GM12878 (cell line): ENCODE data around the gene WHAMM. TPM values are rescaled to one million over a fixed set of nuclear protein-coding genes. Genes with fewer than 3 reads are reported as not detected.

ENCODE experiments used
- ATAC-seq: fragments of 200-7000 bp; cut with Tn5 transposase; 3 replicates; pipeline ENCODE4 v1.9.1; 2020; ENCODE audit warnings: mild to moderate bottlenecking, moderate library complexity
- BruUV-seq: library from RNA; stranded (reverse); fragments of 400-500 nt; replicated peaks from 2 replicates; lab custom pipeline; 2021; lab: Mats Ljungman, UMichigan
- CTCF ChIA-PET: fragments of 300-600 bp; sonication (Branson Sonifier 250); formaldehyde crosslinking; extraction: SDS; loops from one replicate; lab custom pipeline; 2021; ENCODE audit warnings: inconsistent platforms; lab: Yijun Ruan, JAX
- POLR2A ChIA-PET: fragments of 350-600 bp; formaldehyde crosslinking; extraction: SDS; loops from one replicate; lab custom pipeline; 2021; ENCODE audit warnings: inconsistent platforms; lab: Charles Lee
- RAD21 ChIA-PET: fragments of 300-600 bp; sonication (Branson Sonifier 250); formaldehyde crosslinking; loops from one replicate; lab custom pipeline; 2023; ENCODE audit warnings: antibody characterized with exemption; ENCODE audit not compliant: unreplicated experiment; lab: Charles Lee
- SMC1A ChIA-PET: fragments of 300-600 bp; sonication (Branson Sonifier 250); formaldehyde crosslinking; loops from one replicate; lab custom pipeline; 2023; ENCODE audit not compliant: unreplicated experiment, uncharacterized antibody; lab: Charles Lee
- DNase-seq: peaks from one replicate; pipeline ENCODE4 v3.0.0-alpha.2; 2011; ENCODE audit warnings: low read depth, low spot score
- FAIRE-seq: peaks from 3 replicates; lab custom pipeline; 2011; peaks lifted over from hg19 to GRCh38; lab: Jason Lieb, UNC
- H2AFZ ChIP-seq: 2 replicates; pipeline ENCODE4 v1.6.0; 2011; ENCODE audit warnings: low read depth, low read length, control low read depth; ENCODE audit not compliant: control insufficient read depth
- H3K27ac ChIP-seq: 2 replicates; pipeline ENCODE4 v1.5.1; 2011; ENCODE audit warnings: control low read depth; ENCODE audit not compliant: control insufficient read depth, insufficient read depth
- H3K27me3 ChIP-seq, 2 experiments: replicated peaks in 1 of 2; 2 replicates each; pipeline versions ENCODE4 v1.6.0 to v1.6.1; 2011; ENCODE audit warnings: low read length in 1 of 2; ENCODE audit not compliant: control insufficient read depth in 2 of 2, insufficient read depth in 2 of 2
- H3K36me3 ChIP-seq, 2 experiments: 2 replicates each; pipeline ENCODE4 v1.5.1; 2011; ENCODE audit warnings: low read length in 1 of 2; ENCODE audit not compliant: control insufficient read depth in 2 of 2, insufficient read depth in 2 of 2
- H3K4me1 ChIP-seq: 2 replicates; pipeline ENCODE4 v1.6.1; 2011; ENCODE audit warnings: mild to moderate bottlenecking, low read length, moderate library complexity, mixed read lengths; ENCODE audit not compliant: control insufficient read depth, insufficient read depth
- H3K4me2 ChIP-seq: 2 replicates; pipeline ENCODE4 v1.6.0; 2011; ENCODE audit warnings: control low read depth; ENCODE audit not compliant: control insufficient read depth, insufficient read depth
- H3K4me3 ChIP-seq: fragments of 200-600 bp; sonication (generic); 2 replicates; pipeline ENCODE4 v1.5.1; 2016
- H3K79me2 ChIP-seq: 2 replicates; pipeline ENCODE4 v1.6.0; 2011; ENCODE audit warnings: low read length; ENCODE audit not compliant: control insufficient read depth, insufficient read depth
- H3K9ac ChIP-seq: 2 replicates; pipeline ENCODE4 v1.8.0; 2011; ENCODE audit warnings: low read length, control low read depth, mixed read lengths; ENCODE audit not compliant: control insufficient read depth, insufficient read depth
- H3K9me3 ChIP-seq: replicated peaks from 3 replicates; pipeline ENCODE4 v1.5.1; 2011; ENCODE audit warnings: mild to moderate bottlenecking, low read length; ENCODE audit not compliant: control insufficient read depth, insufficient read depth
- H4K20me1 ChIP-seq: 2 replicates; pipeline ENCODE4 v1.6.0; 2011; ENCODE audit not compliant: control insufficient read depth, insufficient read depth
- BCL11A ChIP-seq: IDR thresholded peaks from 2 replicates; pipeline ENCODE4 v1.6.1; 2011; ENCODE audit warnings: low read depth, low read length
- CBX3 ChIP-seq: fragments of 200-600 bp; sonication (generic); IDR thresholded peaks from 2 replicates; pipeline ENCODE4 v1.6.1; 2016; ENCODE audit warnings: low read depth, borderline replicate concordance
- IKZF1 ChIP-seq: fragments of 450-650 bp; conservative IDR thresholded peaks from 2 replicates; pipeline ENCODE4 v1.6.1; 2017; ENCODE audit warnings: antibody characterized with exemption, mild to moderate bottlenecking
- KLF5 ChIP-seq: fragments of 450-650 bp; IDR thresholded peaks from 2 replicates; pipeline ENCODE4 v1.6.1; 2014; ENCODE audit warnings: mild to moderate bottlenecking; ENCODE audit not compliant: partially characterized antibody
- MTA3 ChIP-seq: IDR thresholded peaks from 2 replicates; pipeline ENCODE4 v1.6.1; 2012; ENCODE audit warnings: low read length, inconsistent platforms, borderline replicate concordance
- NFYA ChIP-seq: IDR thresholded peaks from 2 replicates; pipeline ENCODE4 v1.6.1; 2011; ENCODE audit warnings: low read depth, mild to moderate bottlenecking, low read length, improper control_type of control experiment, borderline replicate concordance
- NR2F1 ChIP-seq: fragments of 450-650 bp; conservative IDR thresholded peaks from 2 replicates; pipeline ENCODE4 v1.6.1; 2017; ENCODE audit warnings: mild to moderate bottlenecking
- RCOR1 ChIP-seq: conservative IDR thresholded peaks from 2 replicates; pipeline ENCODE4 v1.6.1; 2012; ENCODE audit warnings: low read depth, low read length, improper control_type of control experiment
- SIX5 ChIP-seq: IDR thresholded peaks from 2 replicates; pipeline ENCODE4 v1.6.1; 2011; ENCODE audit warnings: mild to moderate bottlenecking, low read depth, low read length, moderate library complexity; ENCODE audit not compliant: severe bottlenecking
- STAT1 ChIP-seq: fragments of 450-650 bp; conservative IDR thresholded peaks from 2 replicates; pipeline ENCODE4 v1.6.1; 2014; ENCODE audit warnings: antibody characterized with exemption, mild to moderate bottlenecking
- TARDBP ChIP-seq: IDR thresholded peaks from 2 replicates; pipeline ENCODE4 v1.6.1; 2016; ENCODE audit warnings: borderline replicate concordance
- WRNIP1 ChIP-seq: IDR thresholded peaks from 2 replicates; pipeline ENCODE4 v1.6.1; 2011; ENCODE audit warnings: low read depth, low read length, improper control_type of control experiment, borderline replicate concordance
- WGBS: methylation state at CpG from one replicate; pipeline ENCODE4 v1.1.6; 2016; ENCODE audit warnings: low lambda C conversion rate; ENCODE audit not compliant: insufficient replicate concordance, insufficient coverage; ENCODE audit errors: missing lambda C conversion rate; 5-methylcytosine and 5-hydroxymethylcytosine counted together
- in situ Hi-C: fragments of 300-500 bp; cut with MboI; formaldehyde crosslinking; loops from 9 replicates; pipeline ENCODE4 v1.14.3; 2018; ENCODE audit warnings: mixed read lengths
- intact Hi-C: fragments of 100-400 bp; cut with micrococcal nuclease; formaldehyde crosslinking; loops from one replicate; pipeline ENCODE4 v1.14.2; 2022; ENCODE audit not compliant: unreplicated experiment
- polyA plus RNA-seq, 11 experiments: library from polyadenylated mRNA; depleted of rRNA in 4 of 11; unstranded in 6 of 11; stranded (reverse) in 5 of 11; fragments of >200 nt; fragmentation: Nextera tagmentation in 4 of 11; fragmentation: Illumina TruSeq in 1 of 11; extraction: Ambion mirVana in 4 of 11; extraction: Trizol in 1 of 11; gene quantifications; 1 replicate in 1 of 11; 2 replicates in 10 of 11; pipeline versions ENCODE4 v1.2.1 to v1.2.3, GENCODE V29; 2011 to 2016; ENCODE audit warnings: inconsistent platforms in 2 of 11, missing spikeins in 2 of 11, low read depth in 1 of 11
- total RNA-seq, 4 experiments: library from RNA; depleted of rRNA in 3 of 4; stranded (reverse); fragments of >200 nt in 3 of 4; fragmentation: Illumina TruSeq in 1 of 4; extraction: Trizol in 1 of 4; gene quantifications; 2 replicates each; pipeline versions ENCODE4 v1.2.1 to v1.2.3, GENCODE V29; 2013 to 2021
- TF ChIP-seq, protein P1 (sequence below): fragments of 450-650 bp; IDR thresholded peaks from 2 replicates; pipeline ENCODE4 v1.6.1; 2018; ENCODE audit warnings: borderline replicate concordance, mild to moderate bottlenecking; ENCODE audit not compliant: partially characterized antibody
- TF ChIP-seq, protein P2 (sequence below): fragments of 450-650 bp; IDR thresholded peaks from 2 replicates; pipeline ENCODE4 v1.6.1; 2017; ENCODE audit warnings: low read depth, mild to moderate bottlenecking, moderate library complexity

WHAMM gene
- total and polyA plus RNA-seq, 10 of the 15 experiments (the other 5 are each of a cell fraction or from before 2014, with no cell fraction given): 0.87 to 6.7 (median 2.5) TPM

DNA sequence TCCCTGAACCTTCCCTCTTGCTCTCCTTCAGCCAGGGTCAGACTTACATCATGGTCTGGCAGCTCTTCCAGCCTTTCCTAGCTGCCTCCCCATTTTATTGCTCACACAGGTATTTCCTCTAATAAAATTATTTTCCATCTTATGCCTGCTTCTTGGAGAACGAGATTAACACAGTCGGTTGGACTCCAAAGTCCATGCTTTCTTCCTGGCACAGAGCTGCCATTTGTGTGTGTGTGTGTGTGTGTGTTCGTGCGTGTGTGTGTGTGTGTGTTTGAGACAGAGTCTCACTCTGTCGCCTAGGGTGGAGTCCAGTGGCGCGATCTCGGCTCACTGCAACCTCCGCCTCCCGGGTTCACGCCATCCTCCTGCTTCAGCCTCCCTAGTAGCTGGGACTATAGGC is 19.1 kb upstream of the WHAMM start:
- no peak for ATAC-seq
- no peak overlapping the region for H3K4me2 ChIP-seq
- no peak for FAIRE-seq
- ChIA-PET SMC1A (no interaction called here), CTCF (no interaction called here), RAD21 (no interaction called here), POLR2A (interaction anchor here (0.6 kb wide), 1 partner anchor 206 kb away, joined by 6 read pairs; no protein-coding TSS in a partner anchor)
- H3K4me3 ChIP-seq: no peak overlapping the region
- no peak overlapping the region for H2AFZ ChIP-seq
- H3K9ac ChIP-seq: no peak overlapping the region
- TF ChIP-seq SIX5: no peak
- TF ChIP-seq RCOR1: no peak
- no peak for TF ChIP-seq NR2F1
- TF ChIP-seq BCL11A: no peak
- no peak for TF ChIP-seq CBX3
- TF ChIP-seq, protein P1, sequence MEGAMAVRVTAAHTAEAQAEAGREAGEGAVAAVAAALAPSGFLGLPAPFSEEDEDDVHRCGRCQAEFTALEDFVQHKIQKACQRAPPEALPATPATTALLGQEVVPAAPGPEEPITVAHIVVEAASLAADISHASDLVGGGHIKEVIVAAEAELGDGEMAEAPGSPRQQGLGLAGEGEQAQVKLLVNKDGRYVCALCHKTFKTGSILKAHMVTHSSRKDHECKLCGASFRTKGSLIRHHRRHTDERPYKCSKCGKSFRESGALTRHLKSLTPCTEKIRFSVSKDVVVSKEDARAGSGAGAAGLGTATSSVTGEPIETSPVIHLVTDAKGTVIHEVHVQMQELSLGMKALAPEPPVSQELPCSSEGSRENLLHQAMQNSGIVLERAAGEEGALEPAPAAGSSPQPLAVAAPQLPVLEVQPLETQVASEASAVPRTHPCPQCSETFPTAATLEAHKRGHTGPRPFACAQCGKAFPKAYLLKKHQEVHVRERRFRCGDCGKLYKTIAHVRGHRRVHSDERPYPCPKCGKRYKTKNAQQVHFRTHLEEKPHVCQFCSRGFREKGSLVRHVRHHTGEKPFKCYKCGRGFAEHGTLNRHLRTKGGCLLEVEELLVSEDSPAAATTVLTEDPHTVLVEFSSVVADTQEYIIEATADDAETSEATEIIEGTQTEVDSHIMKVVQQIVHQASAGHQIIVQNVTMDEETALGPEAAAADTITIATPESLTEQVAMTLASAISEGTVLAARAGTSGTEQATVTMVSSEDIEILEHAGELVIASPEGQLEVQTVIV: no peak
- TF ChIP-seq WRNIP1: no peak
- TF ChIP-seq KLF5: no peak
- no peak for TF ChIP-seq TARDBP
- TF ChIP-seq MTA3: no peak
- TF ChIP-seq, protein P2, sequence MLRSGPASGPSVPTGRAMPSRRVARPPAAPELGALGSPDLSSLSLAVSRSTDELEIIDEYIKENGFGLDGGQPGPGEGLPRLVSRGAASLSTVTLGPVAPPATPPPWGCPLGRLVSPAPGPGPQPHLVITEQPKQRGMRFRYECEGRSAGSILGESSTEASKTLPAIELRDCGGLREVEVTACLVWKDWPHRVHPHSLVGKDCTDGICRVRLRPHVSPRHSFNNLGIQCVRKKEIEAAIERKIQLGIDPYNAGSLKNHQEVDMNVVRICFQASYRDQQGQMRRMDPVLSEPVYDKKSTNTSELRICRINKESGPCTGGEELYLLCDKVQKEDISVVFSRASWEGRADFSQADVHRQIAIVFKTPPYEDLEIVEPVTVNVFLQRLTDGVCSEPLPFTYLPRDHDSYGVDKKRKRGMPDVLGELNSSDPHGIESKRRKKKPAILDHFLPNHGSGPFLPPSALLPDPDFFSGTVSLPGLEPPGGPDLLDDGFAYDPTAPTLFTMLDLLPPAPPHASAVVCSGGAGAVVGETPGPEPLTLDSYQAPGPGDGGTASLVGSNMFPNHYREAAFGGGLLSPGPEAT: no peak
- TF ChIP-seq NFYA: no peak
- no peak for TF ChIP-seq STAT1
- TF ChIP-seq IKZF1: no peak
- WGBS: 76% methylated on average over 11 of the region's 11 CpGs
- H3K27me3 ChIP-seq: 0 out of 4 replicates have a peak, but pooled peaks cover 0 to 2% of the 10 kb centered on the region in 2 experiments
- BruUV-seq: no TSS peak
- intact Hi-C loops (no loop called here), in situ Hi-C loops (no loop called here)
- DNase-seq: no peak
- no peak overlapping the region for H3K27ac ChIP-seq
- H3K79me2 ChIP-seq: no peaks in the 10 kb centered on the region
- no peaks in the 10 kb centered on the region for H3K4me1 ChIP-seq
- H3K9me3 ChIP-seq: no peaks in the 10 kb centered on the region
- H3K36me3 ChIP-seq: no peaks in the 10 kb centered on the region
- no peaks in the 10 kb centered on the region for H4K20me1 ChIP-seq
